Astrocyte of the cerebellum (primary cell): Measurements from ENCODE around the gene ACOT9.
"Not testable (repeated sequence)": the region's sequence is repeated elsewhere in the genome, so short reads cannot be mapped to it uniquely, and the experiment has no call there.

Experiments
- DNase-seq: peaks from one replicate; pipeline ENCODE4 v3.0.0-alpha.2; 2011; ENCODE audit warnings: low read depth
- H3K4me3 ChIP-seq: 2 replicates; pipeline ENCODE4 v1.5.1; 2011; ENCODE audit warnings: mild to moderate bottlenecking, low read depth, low read length, moderate library complexity
- CTCF ChIP-seq: IDR thresholded peaks from 2 replicates; pipeline ENCODE4 v1.5.1; 2012; ENCODE audit warnings: low read length, low read depth, moderate library complexity, mild to moderate bottlenecking; ENCODE audit errors: missing control alignments
- in situ Hi-C: cut with HindIII; loops from 2 replicates; pipeline ENCODE4 v1.10.0; 2017; ENCODE audit warnings: low sequenced_read_pairs

Gene ACOT9

GRCh38 chrX:23661671-23662070 is 81.4 kb downstream of the ACOT9 start:
- in situ Hi-C loops, result no loop called here
- TF ChIP-seq CTCF, result no peak
- no peak overlapping the region for H3K4me3 ChIP-seq
- no peak for DNase-seq

DNA sequence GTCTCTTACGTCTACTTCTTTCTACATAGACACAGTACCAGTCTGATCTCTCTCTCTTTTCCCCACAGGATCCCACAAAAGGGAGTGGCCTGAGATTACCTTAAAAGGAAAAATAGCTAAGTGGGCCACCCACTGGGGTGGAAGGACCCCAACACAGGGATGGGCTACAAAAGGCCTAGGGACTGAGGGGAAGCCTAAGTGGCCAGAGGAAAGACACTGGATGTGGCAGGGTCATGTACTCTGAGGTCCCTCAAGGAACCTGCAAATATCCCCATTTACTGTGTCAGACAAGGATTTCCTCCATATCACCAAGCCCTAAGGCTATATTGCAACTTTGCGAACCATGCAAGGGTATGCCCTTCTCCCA is 82.3 kb downstream of the ACOT9 start:
- no peak overlapping the region for H3K4me3 ChIP-seq
- in situ Hi-C loops, result no loop called here
- DNase-seq, result no peak
- TF ChIP-seq CTCF, result no peak

DNA sequence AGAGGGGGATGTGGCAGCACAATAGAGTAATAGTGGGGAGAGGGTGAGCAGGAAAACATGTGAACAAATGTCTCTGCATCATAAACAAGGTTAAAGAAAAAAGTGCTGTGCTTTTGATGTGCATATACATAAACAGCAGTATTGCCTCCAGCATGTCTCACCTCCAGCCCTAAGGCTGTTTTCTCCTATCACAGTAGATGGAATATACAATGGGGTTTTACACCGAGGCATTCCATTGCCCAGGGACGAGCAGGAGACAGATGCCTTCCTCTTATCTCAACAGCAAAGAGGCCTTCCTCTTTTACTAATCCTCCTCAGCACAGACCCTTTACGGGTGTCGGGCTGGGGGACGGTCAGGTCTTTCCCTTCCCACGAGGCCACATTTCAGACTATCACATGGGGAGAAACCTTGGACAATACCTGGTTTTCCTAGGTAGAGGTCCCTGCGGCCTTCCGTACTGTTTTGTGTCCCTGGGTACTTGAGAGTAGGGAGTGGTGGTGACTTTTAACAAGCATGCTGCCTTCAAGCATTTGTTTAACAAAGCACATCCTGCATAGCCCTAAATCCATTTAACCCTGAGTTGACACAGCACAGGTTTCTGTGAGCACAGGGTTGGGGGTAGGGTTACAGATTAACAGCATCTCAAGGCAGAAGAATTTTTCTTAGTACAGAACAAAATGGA is 82.9 kb downstream of the ACOT9 start:
- H3K4me3 ChIP-seq, DNase-seq, in situ Hi-C loops: not testable (repeated sequence)

- no peak for DNase-seq
- no peak overlapping the region for H3K4me3 ChIP-seq
- TF ChIP-seq CTCF, result no peak
- in situ Hi-C loops, result no loop called here
Measured at GRCh38 chrX:23659339-23659738, 83.7 kb downstream of the ACOT9 start.

DNA sequence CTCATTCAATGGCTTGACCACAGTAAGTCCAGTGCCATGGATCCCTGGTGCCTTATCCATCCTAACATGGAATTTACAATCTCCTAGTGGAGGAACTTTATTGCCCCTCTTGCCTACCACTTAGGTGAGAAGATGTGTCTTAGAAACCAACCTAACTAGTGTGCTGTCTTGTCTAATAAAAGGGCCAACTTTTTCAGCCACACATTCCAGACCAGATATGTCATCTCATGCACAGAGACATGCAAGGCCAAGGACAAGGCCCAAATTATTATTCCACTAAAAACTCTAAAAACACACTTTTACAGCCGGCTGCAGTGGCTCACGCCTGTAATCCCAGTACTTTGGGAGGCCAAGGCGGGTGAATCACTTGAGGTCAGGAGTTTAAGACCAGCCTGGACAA is 86.4 kb downstream of the ACOT9 start:
- no peak overlapping the region for H3K4me3 ChIP-seq
- DNase-seq, result no peak
- in situ Hi-C loops, result no loop called here
- TF ChIP-seq CTCF, result no peak

DNA sequence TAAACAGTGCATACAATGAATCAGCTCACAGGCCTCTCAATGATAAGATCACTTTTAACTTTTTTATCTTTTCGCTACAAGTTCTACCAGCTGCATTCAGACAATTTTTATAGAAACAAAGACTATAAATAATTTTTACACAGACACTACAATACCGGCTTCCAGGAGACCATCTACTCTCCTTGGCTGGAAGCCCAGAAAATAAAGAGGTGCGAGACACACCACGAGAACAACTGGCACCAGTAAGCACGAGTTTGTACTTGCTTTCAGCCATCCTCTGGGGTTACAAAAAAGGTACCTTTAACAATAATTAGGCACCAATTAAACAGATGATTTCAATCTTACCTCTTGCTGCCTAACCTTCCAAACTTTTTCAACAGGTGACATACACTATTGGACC is 87.0 kb downstream of the ACOT9 start:
- no peak for TF ChIP-seq CTCF
- in situ Hi-C loops, result no loop called here
- H3K4me3 ChIP-seq, result no peak overlapping the region
- no peak for DNase-seq
